Astrocyte of the cerebellum (primary cell): ENCODE measurements around the gene CCT3.
"Not testable (repeated sequence)": the region's sequence is repeated elsewhere in the genome, so short reads cannot be mapped to it uniquely, and the experiment has no call there.

Experiments
- DNase-seq: peaks from one replicate; pipeline ENCODE4 v3.0.0-alpha.2; 2011; ENCODE audit warnings: low read depth
- H3K4me3 ChIP-seq: 2 replicates; pipeline ENCODE4 v1.5.1; 2011; ENCODE audit warnings: mild to moderate bottlenecking, low read depth, low read length, moderate library complexity
- CTCF ChIP-seq: IDR thresholded peaks from 2 replicates; pipeline ENCODE4 v1.5.1; 2012; ENCODE audit warnings: low read length, low read depth, moderate library complexity, mild to moderate bottlenecking; ENCODE audit errors: missing control alignments
- in situ Hi-C: cut with HindIII; loops from 2 replicates; pipeline ENCODE4 v1.10.0; 2017; ENCODE audit warnings: low sequenced_read_pairs

Gene CCT3

DNA sequence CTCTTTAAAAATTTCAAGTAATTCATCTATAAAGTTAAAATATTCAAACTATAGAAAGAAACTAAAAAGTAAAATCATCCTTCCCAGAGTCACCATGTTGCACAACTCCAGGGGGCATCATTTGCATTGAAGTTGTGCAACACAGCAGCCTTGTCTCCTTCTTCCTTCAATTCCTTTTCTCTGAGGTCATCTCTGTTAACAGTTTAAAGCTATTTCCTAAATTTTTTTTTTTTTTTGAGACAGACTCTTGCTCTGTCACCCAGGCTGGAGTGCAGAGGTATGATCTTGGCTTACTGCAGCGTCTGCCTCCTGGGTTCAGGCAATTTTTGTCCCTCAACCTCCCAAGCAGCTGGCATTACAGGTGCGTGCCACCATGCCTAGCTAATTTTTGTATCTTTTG, 38.1 kb upstream of the CCT3 start:
- H3K4me3 ChIP-seq = no peak overlapping the region
- in situ Hi-C loops = no loop called here
- DNase-seq = no peak
- TF ChIP-seq CTCF = no peak

- DNase-seq = no peak
- no peak overlapping the region for H3K4me3 ChIP-seq
- in situ Hi-C loops = loop anchor here (5.0 kb wide), 1 partner anchor 59 kb away; no protein-coding TSS in a partner anchor
- TF ChIP-seq CTCF = no peak
Measured at GRCh38 chr1:156373546-156373945, 35.5 kb upstream of the CCT3 start.

DNA sequence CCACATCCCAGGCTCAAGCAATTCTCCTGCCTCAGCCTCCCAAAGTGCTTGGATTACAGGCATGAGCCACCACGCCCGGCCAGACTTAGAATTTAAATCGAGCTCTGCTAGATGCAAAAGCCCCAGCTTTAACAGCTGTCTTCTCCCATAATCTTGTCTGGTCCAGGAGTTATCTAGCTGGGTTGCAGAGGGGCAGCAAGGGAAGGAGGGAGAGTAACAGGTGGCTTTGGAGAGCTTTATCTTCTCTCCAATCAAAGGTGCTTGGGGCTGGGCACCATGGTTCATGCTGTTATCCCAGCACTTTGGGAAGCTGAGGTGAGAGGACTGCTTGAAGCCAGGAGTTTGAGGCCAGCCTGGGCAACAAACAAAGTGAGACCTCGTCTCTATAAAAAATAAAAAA, 34.8 kb upstream of the CCT3 start:
- H3K4me3 ChIP-seq = no peak overlapping the region
- no peak for DNase-seq
- in situ Hi-C loops = loop anchor here (5.0 kb wide), 1 partner anchor 59 kb away; no protein-coding TSS in a partner anchor
- no peak for TF ChIP-seq CTCF

DNA sequence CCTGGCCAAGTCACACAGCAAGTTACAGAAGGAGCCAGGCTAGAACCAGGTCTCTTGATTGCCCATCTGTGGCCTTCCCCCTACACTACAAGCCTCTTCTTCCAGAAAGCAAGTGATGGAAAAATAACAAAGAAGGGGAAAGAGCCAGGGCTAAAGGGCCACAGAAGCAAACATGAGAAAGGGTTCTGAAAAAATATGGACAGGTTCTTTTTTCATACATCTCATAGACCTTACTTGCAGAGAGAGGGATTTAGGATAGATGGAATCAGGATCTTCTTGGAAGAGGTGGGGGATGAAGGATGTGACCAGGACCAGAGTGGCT, 34.1 kb upstream of the CCT3 start:
- TF ChIP-seq CTCF = no peak
- in situ Hi-C loops = loop anchor here (5.0 kb wide), 1 partner anchor 60 kb away; no protein-coding TSS in a partner anchor
- no peak overlapping the region for H3K4me3 ChIP-seq
- DNase-seq = no peak

- no peak for DNase-seq
- in situ Hi-C loops = loop anchor here (5.0 kb wide), 1 partner anchor 61 kb away; no protein-coding TSS in a partner anchor
- TF ChIP-seq CTCF = no peak
- no peak overlapping the region for H3K4me3 ChIP-seq
Measured at GRCh38 chr1:156371553-156372264, 33.6 kb upstream of the CCT3 start.

- in situ Hi-C loops = loop anchor here (5.0 kb wide), 1 partner anchor 63 kb away; no protein-coding TSS in a partner anchor
- not testable (repeated sequence) for H3K4me3 ChIP-seq, DNase-seq
Measured at GRCh38 chr1:156369685-156370286, 31.7 kb upstream of the CCT3 start.

- TF ChIP-seq CTCF = no peak
- H3K4me3 ChIP-seq = peak within 1 kb of the TSS; percentile 25
- no peak for DNase-seq
- in situ Hi-C loops = no loop called here
Measured at GRCh38 chr1:156368889-156369684, 31.0 kb upstream of the CCT3 start, which contains the start of gene RHBG. Gene RHBG (plus strand): TSS chr1:156369211. CDS start chr1:156369250, 39 bp downstream.
